IMR-90 (cell line): Measurements from ENCODE around the gene SIM1. TPM values are rescaled to one million over a fixed set of nuclear protein-coding genes. Genes with fewer than 3 reads are reported as not detected.

Experiments
- ATAC-seq: fragments of 200-7000 bp; cut with Tn5 transposase; 2 replicates; pipeline ENCODE4 v1.9.1; 2020; ENCODE audit warnings: low read depth, mild to moderate bottlenecking, moderate library complexity
- BruUV-seq: library from RNA; stranded (reverse); fragments of 400-500 nt; replicated peaks from 2 replicates; lab custom pipeline; 2021; lab: Mats Ljungman, UMichigan
- CTCF ChIA-PET: fragments of 300-600 bp; formaldehyde crosslinking; extraction: SDS; loops from one replicate; lab custom pipeline; 2021; ENCODE audit warnings: antibody characterized with exemption; lab: Yijun Ruan, JAX
- POLR2A ChIA-PET: fragments of 300-600 bp; sonication (Branson Sonifier 250); formaldehyde crosslinking; loops from one replicate; lab custom pipeline; 2022; ENCODE audit warnings: antibody characterized with exemption; ENCODE audit not compliant: unreplicated experiment; lab: Charles Lee
- DNase-seq: peaks from one replicate; pipeline ENCODE4 v3.0.0; 2013
- H2AFZ ChIP-seq: replicated peaks from 2 replicates; pipeline ENCODE3; 2013; ENCODE audit warnings: low read length, mild to moderate bottlenecking; ENCODE audit not compliant: poor library complexity
- H2AK5ac ChIP-seq: 2 replicates; pipeline ENCODE4 v1.6.1; 2013; ENCODE audit warnings: low read depth, low read length, inconsistent platforms
- H2AK9ac ChIP-seq: replicated peaks from 2 replicates; pipeline ENCODE3; 2013; ENCODE audit warnings: mild to moderate bottlenecking, low read depth, low read length, moderate library complexity; ENCODE audit not compliant: poor library complexity
- H2BK120ac ChIP-seq: 2 replicates; pipeline ENCODE4 v1.6.1; 2013; ENCODE audit warnings: low read depth, low read length, inconsistent platforms
- H2BK15ac ChIP-seq: 3 replicates; pipeline ENCODE4 v1.6.1; 2013; ENCODE audit warnings: low read depth, low read length, inconsistent platforms
- H2BK20ac ChIP-seq: 2 replicates; pipeline ENCODE4 v1.6.1; 2013; ENCODE audit warnings: low read depth, mild to moderate bottlenecking, inconsistent platforms, low read length, moderate library complexity
- H2BK5ac ChIP-seq: 2 replicates; pipeline ENCODE4 v1.6.1; 2013; ENCODE audit warnings: mild to moderate bottlenecking, low read depth, low read length, inconsistent platforms; ENCODE audit not compliant: poor library complexity, severe bottlenecking
- H3K14ac ChIP-seq: replicated peaks from 2 replicates; pipeline ENCODE4 v1.6.1; 2013; ENCODE audit warnings: low read depth, low read length, inconsistent platforms
- H3K18ac ChIP-seq: 2 replicates; pipeline ENCODE4 v1.6.1; 2013; ENCODE audit warnings: low read depth, low read length, control low read depth
- H3K23ac ChIP-seq: 2 replicates; pipeline ENCODE4 v1.6.1; 2013; ENCODE audit warnings: low read depth, low read length, inconsistent platforms
- H3K27ac ChIP-seq: 2 replicates; pipeline ENCODE4 v1.5.1; 2013; ENCODE audit warnings: mild to moderate bottlenecking, control low read depth, low read length; ENCODE audit not compliant: insufficient read depth
- H3K27me3 ChIP-seq: 2 replicates; pipeline ENCODE4 v1.6.1; 2013; ENCODE audit warnings: low read length; ENCODE audit not compliant: control insufficient read depth, insufficient read depth
- H3K36me3 ChIP-seq: 2 replicates; pipeline ENCODE4 v1.6.1; 2013; ENCODE audit warnings: low read length, mixed read lengths; ENCODE audit not compliant: control insufficient read depth, insufficient read depth
- H3K4ac ChIP-seq: 2 replicates; pipeline ENCODE4 v1.6.1; 2013; ENCODE audit warnings: low read depth, low read length, inconsistent platforms
- H3K4me1 ChIP-seq: 2 replicates; pipeline ENCODE4 v1.6.1; 2013; ENCODE audit warnings: low read length, mixed read lengths; ENCODE audit not compliant: control insufficient read depth, insufficient read depth
- H3K4me2 ChIP-seq: 2 replicates; pipeline ENCODE4 v1.6.1; 2013; ENCODE audit warnings: low read depth, mild to moderate bottlenecking, control low read depth, low read length, moderate library complexity
- H3K4me3 ChIP-seq: 2 replicates; pipeline ENCODE4 v1.5.1; 2013; ENCODE audit warnings: low read depth, mild to moderate bottlenecking, control low read depth, low read length, moderate library complexity; ENCODE audit not compliant: insufficient read depth
- H3K56ac ChIP-seq: 2 replicates; pipeline ENCODE4 v1.6.1; 2013; ENCODE audit warnings: low read length, inconsistent platforms; ENCODE audit not compliant: insufficient read depth; ENCODE audit errors: extremely low read depth
- H3K79me1 ChIP-seq, 2 experiments: 2 replicates each; pipeline ENCODE4 v1.6.1; 2013; ENCODE audit warnings: low read length in 2 of 2, inconsistent platforms in 1 of 2, low read depth in 1 of 2
- H3K9ac ChIP-seq: 2 replicates; pipeline ENCODE4 v1.6.1; 2013; ENCODE audit warnings: low read depth, low read length, control low read depth
- H3K9me1 ChIP-seq: 2 replicates; pipeline ENCODE4 v1.6.1; 2013; ENCODE audit warnings: low read length, inconsistent platforms; ENCODE audit not compliant: insufficient read depth
- H3K9me3 ChIP-seq: 2 replicates; pipeline ENCODE4 v1.6.1; 2013; ENCODE audit warnings: low read length; ENCODE audit not compliant: control insufficient read depth, insufficient read depth
- H4K20me1 ChIP-seq: 2 replicates; pipeline ENCODE4 v1.6.1; 2013; ENCODE audit warnings: low read length, inconsistent platforms; ENCODE audit not compliant: insufficient read depth
- H4K5ac ChIP-seq: 2 replicates; pipeline ENCODE4 v1.6.1; 2013; ENCODE audit warnings: mild to moderate bottlenecking, low read depth, low read length, control low read depth
- H4K8ac ChIP-seq, 2 experiments: 2 replicates each; pipeline ENCODE4 v1.6.1; 2013; ENCODE audit warnings: low read depth in 2 of 2, low read length in 2 of 2, control low read depth in 1 of 2, inconsistent platforms in 1 of 2
- H4K91ac ChIP-seq: 2 replicates; pipeline ENCODE4 v1.6.1; 2013; ENCODE audit warnings: low read depth, low read length, inconsistent platforms; ENCODE audit not compliant: insufficient read depth
- MAZ ChIP-seq: IDR thresholded peaks from 2 replicates; pipeline ENCODE4 v1.6.1; 2012; ENCODE audit warnings: low read depth, mild to moderate bottlenecking, low read length, improper control_type of control experiment, moderate library complexity, borderline replicate concordance
- MXI1 ChIP-seq: IDR thresholded peaks from 2 replicates; pipeline ENCODE4 v1.6.1; 2012; ENCODE audit warnings: low read depth, mild to moderate bottlenecking, low read length, moderate library complexity, borderline replicate concordance
- POLR2A ChIP-seq: IDR thresholded peaks from 2 replicates; pipeline ENCODE4 v1.6.1; 2012; ENCODE audit warnings: mild to moderate bottlenecking, low read depth, low read length
- RCOR1 ChIP-seq: IDR thresholded peaks from 2 replicates; pipeline ENCODE4 v1.6.1; 2012; ENCODE audit warnings: mild to moderate bottlenecking, low read length, improper control_type of control experiment; ENCODE audit not compliant: insufficient replicate concordance
- SMC3 ChIP-seq: fragments of 150-350 bp; IDR thresholded peaks from 2 replicates; pipeline ENCODE4 v1.6.1; 2016; ENCODE audit warnings: low read depth, mild to moderate bottlenecking, antibody characterized with exemption, low read length, moderate library complexity
- WGBS, 2 experiments: methylation state at CpG; one replicate each; pipeline versions ENCODE4 v1.1.5 to v1.1.7; 2013; ENCODE audit warnings: missing lambda C conversion rate in 2 of 2; ENCODE audit not compliant: insufficient read length in 1 of 2; ENCODE audit errors: extremely low coverage in 2 of 2; 5-methylcytosine and 5-hydroxymethylcytosine counted together
- dilution Hi-C: fragments of 300-500 bp; cut with HindIII; formaldehyde crosslinking; loops from one replicate; pipeline ENCODE4 v1.14.3; 2018; ENCODE audit warnings: low sequenced_read_pairs; ENCODE audit not compliant: unreplicated experiment
- in situ Hi-C: fragments of 300-500 bp; cut with MboI; formaldehyde crosslinking; loops from 3 replicates; pipeline ENCODE4 v1.14.3; 2019; ENCODE audit warnings: low sequenced_read_pairs, inconsistent platforms, mixed read lengths
- intact Hi-C: fragments of 100-400 bp; cut with micrococcal nuclease; formaldehyde crosslinking; loops from 2 replicates; pipeline ENCODE4 v1.10.0; 2022
- polyA plus RNA-seq, 3 experiments: library from polyadenylated mRNA; depleted of rRNA; stranded (reverse); fragments of >200 nt; gene quantifications; 2 replicates each; pipeline ENCODE4 v1.2.3, GENCODE V29; 2012; ENCODE audit warnings: low replicate concordance in 1 of 3
- total RNA-seq: library from RNA; depleted of rRNA; stranded (reverse); fragments of >200 nt; gene quantifications from 2 replicates; pipeline ENCODE4 v1.2.3, GENCODE V29; 2012
- TF ChIP-seq, protein P1 (sequence below): fragments of 150-350 bp; IDR thresholded peaks from 2 replicates; pipeline ENCODE4 v1.6.1; 2016; ENCODE audit warnings: low read depth, mild to moderate bottlenecking, low read length, moderate library complexity, borderline replicate concordance
- TF ChIP-seq, protein P2 (sequence below): fragments of 150-350 bp; IDR thresholded peaks from 2 replicates; pipeline ENCODE4 v1.6.1; 2017; ENCODE audit warnings: mild to moderate bottlenecking, antibody characterized with exemption, low read length, low read depth

The SIM1 gene
- total and polyA plus RNA-seq, 2 of the 4 experiments (the other 2 are of a cell fraction): not detected

- TF ChIP-seq SMC3: no peak
- TF ChIP-seq RCOR1: no peak
These were observed 16.6 kb downstream of the SIM1 start (continued) for GRCh38 chr6:100447900-100448748.

DNA sequence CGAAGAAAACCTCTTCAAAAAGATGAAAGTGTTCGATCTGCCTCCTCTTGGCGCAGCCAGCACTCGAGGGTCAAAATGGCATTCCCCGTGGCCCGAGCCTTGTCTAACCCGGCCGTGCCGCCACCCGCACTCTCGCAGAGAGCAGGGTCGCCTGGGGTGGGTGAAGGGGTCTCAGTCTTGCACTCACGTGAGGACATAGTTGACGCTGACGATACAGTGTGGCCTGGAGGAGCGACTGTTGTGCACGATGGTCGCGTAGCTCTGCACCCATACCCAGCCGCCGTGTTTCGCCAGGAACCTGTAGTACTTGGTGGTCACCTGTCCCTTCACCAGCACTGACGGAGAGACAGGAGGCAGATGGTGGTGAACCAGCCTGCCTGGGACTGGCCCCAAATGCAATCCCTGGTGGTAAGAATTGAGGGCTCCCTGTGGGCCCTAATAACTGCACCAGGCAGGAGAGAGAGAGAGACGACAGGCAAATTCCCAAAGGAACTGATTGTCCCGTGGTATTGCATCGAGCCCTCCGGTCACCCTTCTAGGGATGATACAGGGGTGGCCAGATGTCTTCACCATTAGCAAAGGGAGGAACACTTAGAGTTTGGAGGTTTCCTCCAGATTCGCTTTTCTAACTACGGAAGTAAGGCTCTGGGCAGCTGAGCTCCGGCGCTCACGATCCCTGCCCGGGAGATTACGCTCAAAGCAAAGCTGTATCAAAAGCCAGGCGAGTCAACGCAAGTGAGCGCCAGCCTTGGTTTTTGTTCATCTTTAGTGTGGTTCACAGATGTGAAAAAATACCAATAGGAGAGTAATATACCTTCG, 17.4 kb downstream of the SIM1 start:
- Histone ChIP-seq H2AK5ac (no peak overlapping the region), H4K5ac (no peak overlapping the region), H3K4me2 (peak overlapping the region; percentile 11; the same call in 1 of the 2 replicates), H3K9ac (no peak overlapping the region), H2BK5ac (no peak overlapping the region), H3K4me1 (peaks cover 2% of the 10 kb centered on the region; the same call in 1 of the 2 replicates), H3K27ac (no peak overlapping the region), H3K4me3 (no peak overlapping the region), H3K9me1 (peaks cover 2% of the 10 kb centered on the region; the same call in 1 of the 2 replicates), H2BK15ac (no peak overlapping the region), H2BK120ac (no peak overlapping the region), H4K91ac (no peak overlapping the region), H3K14ac (no peak overlapping the region), H3K27me3 (peaks cover 81% of the 10 kb centered on the region), H2AFZ (no peak overlapping the region), H4K20me1 (peaks cover 8% of the 10 kb centered on the region; the same call in 1 of the 2 replicates), H3K4ac (no peak overlapping the region), H3K9me3 (peaks cover 27% of the 10 kb centered on the region), H3K56ac (no peak overlapping the region), H3K36me3 (no peaks in the 10 kb centered on the region), H2BK20ac (no peak overlapping the region), H2AK9ac (no peak overlapping the region), H3K23ac (no peak overlapping the region), H3K79me1 (no peaks in the 10 kb centered on the region), H3K18ac (no peak overlapping the region), H4K8ac (no peak overlapping the region)
- CTCF ChIA-PET: no interaction called here
- TF ChIP-seq, protein P1, sequence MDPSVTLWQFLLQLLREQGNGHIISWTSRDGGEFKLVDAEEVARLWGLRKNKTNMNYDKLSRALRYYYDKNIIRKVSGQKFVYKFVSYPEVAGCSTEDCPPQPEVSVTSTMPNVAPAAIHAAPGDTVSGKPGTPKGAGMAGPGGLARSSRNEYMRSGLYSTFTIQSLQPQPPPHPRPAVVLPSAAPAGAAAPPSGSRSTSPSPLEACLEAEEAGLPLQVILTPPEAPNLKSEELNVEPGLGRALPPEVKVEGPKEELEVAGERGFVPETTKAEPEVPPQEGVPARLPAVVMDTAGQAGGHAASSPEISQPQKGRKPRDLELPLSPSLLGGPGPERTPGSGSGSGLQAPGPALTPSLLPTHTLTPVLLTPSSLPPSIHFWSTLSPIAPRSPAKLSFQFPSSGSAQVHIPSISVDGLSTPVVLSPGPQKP: no peak
- TF ChIP-seq RCOR1: no peak
- TF ChIP-seq POLR2A: no peak
- TF ChIP-seq MAZ: no peak
- no peak for TF ChIP-seq MXI1
- TF ChIP-seq, protein P2, sequence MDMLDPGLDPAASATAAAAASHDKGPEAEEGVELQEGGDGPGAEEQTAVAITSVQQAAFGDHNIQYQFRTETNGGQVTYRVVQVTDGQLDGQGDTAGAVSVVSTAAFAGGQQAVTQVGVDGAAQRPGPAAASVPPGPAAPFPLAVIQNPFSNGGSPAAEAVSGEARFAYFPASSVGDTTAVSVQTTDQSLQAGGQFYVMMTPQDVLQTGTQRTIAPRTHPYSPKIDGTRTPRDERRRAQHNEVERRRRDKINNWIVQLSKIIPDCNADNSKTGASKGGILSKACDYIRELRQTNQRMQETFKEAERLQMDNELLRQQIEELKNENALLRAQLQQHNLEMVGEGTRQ: no peak
- POLR2A ChIA-PET: no interaction called here
- in situ Hi-C loops (no loop called here), intact Hi-C loops (loop anchor here (5.0 kb wide), 1 partner anchor 220 kb away; no protein-coding TSS in a partner anchor), dilution Hi-C loops (no loop called here)
- DNase-seq (no peak), ATAC-seq (peak; percentile 35; the same call in 1 of the 2 replicates)
- no TSS peak for BruUV-seq
- WGBS, 2 experiments: 8% methylated on average over 8 of the region's 38 CpGs; no CpG with 5 or more reads in 1 of the 2 experiments
